ENCODE measurements around the gene PDLIM7.

The PDLIM7 gene

DNA sequence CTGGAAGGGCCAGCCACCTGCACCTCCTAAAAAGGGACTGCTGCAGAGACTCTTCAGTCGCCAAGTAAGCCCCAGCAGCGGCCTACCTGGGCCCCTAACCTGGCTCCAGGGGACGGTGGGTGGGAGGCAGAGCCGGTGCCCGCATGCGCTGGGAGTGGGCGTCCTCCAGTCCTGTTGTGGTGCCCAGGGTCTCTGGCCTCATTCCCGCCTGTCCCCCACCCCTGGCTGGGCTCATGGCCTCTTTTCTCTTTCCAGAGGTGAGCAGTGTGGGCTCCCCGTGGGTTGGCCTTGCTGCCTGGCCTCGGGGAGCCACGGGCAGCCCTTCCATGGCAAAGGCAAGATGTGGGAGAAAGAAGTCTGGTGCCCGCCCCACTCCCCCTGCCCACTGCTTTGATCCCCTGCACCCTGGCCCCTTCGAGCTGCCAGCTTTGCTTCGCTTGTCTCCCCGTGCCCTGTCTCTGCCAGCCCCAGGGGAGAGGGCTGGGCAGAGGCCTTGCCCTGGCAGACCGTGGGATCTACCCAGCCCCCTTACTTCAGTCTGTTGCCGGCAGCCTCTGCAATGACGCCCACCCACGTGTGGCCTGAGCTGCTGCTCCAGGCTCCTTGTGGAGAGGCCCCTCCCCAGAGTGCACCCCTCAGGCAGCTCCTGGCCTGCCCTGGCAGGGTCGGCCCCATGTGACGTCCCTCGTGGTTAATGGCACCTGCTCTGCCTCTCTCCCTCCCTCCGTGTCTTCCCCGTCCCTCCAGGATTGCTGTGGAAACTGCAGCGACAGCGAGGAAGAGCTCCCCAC is 56.2 kb downstream of the PDLIM7 start:
- DNase-seq, result no peak

DNA sequence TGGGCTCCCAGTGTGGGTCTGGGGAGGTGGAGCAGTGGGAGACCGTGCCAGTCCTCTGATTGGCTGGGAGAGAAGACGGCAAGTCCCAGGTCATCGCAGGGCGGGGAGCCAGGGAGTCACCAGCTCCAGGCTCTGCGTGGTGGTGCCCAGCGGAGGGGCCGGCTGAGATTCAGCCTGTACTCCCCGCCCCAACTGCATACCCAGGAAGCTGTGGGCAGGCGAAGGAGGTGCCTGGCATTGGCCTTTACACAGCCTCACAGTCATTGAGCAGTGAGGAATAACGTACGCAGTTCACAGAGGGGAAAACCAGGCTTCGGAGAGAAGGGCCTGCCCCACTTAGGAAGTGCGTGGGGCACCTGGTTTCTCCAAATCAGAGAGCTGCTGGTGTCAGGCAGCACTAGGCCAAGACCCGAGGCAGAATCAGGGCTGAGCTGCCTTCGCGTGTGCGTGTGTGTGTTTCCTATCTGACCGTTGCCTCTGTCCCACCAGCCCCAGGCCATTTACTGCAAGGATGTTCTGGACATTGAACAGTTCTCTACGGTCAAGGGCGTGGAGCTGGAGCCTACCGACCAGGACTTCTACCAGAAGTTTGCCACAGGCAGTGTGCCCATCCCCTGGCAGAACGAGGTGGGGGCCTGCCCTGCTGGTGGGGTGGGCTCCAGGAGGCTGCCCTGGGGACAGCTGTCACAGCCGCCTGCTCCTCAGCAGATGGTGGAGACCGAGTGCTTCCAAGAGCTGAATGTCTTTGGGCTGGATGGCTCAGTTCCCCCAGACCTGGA is 57.0 kb downstream of the PDLIM7 start:
- peak; percentile 48 for DNase-seq

DNA sequence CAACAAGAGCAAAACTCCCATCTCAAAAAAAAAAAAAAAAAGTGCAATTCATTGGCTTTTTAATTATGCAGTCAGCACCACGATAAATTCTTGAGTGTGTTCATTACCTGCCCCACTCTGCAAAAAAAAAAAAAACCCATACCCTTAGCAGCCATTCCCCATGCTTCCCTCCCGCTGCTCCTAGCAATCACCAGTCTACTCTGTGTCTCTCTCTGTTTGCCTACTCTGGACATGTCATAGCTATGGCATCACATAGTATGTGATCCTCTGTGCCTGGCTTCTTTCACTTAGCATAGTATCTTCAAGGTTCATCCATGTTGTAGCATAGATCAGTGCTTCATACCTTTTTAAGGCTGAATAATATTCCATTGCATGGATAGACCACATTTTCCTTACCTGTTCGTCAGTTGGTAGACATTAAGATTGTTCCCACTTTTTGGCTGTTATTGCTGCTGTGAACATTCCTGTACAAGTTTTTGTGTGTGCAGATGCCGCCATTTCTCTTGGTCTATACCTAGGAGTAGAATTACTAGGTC is 57.8 kb downstream of the PDLIM7 start:
- DNase-seq, result no peak

DNA sequence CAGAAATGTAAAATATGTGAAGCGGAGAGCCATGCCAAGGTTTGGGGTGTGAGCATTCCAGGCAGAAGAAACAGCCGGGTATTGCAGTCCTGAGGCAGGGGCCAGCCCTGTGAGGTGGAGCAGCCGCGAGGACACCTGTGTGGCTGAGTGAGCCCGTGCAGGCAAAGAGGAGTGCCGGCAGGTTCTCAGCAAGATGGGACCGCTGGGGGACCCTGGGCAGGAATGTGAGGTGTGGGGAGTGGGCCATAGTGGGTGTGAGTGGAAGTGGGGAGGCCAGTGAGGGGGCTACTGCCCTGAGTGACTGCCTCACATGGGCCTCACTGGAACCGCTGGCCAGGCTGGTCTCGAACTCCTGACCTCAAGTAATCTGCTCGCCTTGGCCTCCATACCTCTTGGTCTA is 58.9 kb downstream of the PDLIM7 start:
- no peak for DNase-seq

DNA sequence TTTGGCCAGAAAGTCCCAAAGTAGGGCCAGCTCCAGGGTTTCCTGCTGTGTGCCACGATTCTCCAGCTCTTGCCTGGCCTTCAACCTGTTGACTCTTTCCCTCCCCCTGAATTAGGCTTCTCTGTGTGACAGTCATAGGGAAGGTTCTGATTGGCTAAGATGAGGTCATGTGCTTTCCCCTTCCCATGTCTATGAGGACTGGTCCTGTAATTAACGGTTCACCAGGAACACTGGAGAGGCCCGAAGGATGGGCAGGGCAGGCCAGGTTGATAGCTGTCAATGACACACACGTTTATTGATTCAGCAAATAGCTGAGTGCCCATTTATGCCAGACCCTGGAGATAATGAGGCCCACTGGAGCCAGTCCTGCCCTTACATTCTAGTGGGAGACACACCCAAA is 59.8 kb downstream of the PDLIM7 start:
- no peak for DNase-seq

DNA sequence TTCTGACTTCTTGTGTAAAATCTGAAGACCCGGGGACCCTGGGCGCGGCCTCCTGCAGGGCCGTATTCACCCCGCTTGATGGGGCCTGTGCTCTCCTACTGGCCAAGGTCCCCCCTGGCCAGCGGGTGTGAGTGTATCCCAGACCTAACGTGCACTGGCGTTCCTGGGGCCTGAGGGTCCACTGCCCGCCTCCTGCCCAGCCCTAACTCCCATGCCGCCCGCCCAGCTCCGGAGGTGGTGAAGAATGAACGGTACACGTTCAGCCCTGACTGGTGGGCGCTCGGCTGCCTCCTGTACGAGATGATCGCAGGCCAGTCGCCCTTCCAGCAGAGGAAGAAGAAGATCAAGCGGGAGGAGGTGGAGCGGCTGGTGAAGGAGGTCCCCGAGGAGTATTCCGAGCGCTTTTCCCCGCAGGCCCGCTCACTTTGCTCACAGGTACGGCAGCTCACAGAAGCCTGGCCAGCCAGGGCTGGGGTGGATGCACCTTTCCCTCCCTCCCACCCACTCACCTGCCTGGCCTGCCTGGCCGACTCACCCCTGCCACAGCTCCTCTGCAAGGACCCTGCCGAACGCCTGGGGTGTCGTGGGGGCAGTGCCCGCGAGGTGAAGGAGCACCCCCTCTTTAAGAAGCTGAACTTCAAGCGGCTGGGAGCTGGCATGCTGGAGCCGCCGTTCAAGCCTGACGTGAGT is 61.4 kb downstream of the PDLIM7 start:
- DNase-seq, result no peak

DNA sequence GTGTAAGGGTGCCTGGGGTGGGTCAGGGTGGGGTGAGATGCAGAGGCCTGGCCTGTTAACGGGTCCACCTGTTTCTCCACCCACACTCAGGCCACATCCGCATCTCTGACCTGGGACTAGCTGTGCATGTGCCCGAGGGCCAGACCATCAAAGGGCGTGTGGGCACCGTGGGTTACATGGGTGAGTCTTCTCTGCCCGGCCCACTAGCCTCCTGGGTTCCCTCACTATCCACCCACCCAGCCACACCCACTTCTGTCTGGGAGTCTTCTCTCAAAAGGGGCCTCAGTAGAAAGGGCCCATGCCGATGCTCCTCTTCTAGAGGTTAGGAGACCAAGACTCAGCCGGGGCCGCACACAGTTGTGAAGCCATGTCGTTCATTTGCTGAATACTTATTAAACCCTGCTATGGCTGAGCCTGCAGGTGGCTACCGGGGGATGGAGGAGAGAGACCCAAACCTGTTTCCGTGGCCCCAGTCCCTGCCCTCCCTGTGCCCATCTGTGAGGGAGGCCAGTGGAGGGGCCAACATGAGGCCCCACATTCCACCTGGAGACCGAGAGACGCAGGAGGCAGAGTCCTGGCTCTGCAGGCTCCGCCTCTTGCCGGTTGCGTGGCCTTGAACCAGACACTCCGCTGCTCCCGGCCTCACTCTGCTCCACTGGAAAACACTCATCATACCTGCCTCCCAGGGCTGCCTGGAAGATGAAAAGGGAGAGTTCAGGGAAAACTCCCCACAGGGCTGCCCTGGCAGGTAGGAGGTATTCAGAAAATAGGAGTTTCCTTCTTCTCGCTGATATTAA is 62.3 kb downstream of the PDLIM7 start:
- DNase-seq, result no peak

DNA sequence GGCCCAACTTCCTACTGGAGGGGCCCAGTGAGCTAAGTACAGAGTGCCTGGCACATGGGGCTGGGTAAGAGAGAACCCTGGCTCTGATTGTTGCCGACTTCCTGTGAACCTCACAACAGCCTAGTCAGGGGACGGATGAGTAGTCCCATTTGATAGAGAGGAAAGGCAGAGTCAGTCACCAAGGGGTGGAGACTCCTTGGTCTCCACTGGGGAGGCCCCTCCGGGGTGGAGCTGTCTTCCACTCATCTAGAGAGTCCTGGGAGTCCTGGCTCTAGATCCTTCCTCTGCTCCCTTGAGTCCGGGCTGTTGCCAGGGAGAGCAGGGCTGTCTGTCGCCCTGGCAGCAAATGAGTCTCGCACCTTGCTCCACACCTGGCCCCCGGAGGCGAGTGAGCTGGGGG is 63.0 kb downstream of the PDLIM7 start:
- peak; percentile 43 for DNase-seq

DNA sequence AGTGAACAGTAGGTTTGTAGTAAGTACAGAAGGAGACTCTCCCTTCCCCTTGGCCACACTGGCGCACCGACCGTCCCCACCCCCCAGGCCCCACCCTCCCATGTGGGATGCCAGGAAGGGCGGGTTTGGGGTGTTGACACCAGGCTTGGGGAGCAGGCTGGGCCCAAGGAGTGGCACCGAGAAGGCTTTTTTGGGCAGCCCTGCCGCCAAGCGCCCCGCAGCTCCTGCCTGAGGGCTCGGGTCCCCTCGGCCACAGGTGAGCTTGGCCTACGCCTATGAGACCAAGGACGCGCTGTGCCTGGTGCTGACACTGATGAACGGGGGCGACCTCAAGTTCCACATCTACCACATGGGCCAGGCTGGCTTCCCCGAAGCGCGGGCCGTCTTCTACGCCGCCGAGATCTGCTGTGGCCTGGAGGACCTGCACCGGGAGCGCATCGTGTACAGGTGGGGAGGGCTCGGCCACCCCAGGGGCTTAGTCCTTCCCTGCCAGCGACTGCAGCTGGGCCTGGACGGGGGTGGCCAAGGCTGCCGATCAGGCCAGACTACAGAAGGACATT is 63.7 kb downstream of the PDLIM7 start:
- no peak for DNase-seq

Data from activated CD4-positive, alpha-beta T cell treated with anti-CD3 and anti-CD28 coated beads, Interleukin-2, amount 50 U/mL, for 1 hour (primary cell).